ENCODE results near the gene MYO3B.

The MYO3B gene

GRCh38 chr2:170313992-170314348 lies 136.0 kb downstream of the MYO3B start:
- DNase-seq (ENCODE audit: low spot score) = no peak
- in situ Hi-C loops (cut with MboI; ENCODE audit: low pct_unique_long_range_greater_than_20kb, low sequenced_read_pairs, unreplicated experiment) = no loop called here
- TF ChIP-seq, protein P1, sequence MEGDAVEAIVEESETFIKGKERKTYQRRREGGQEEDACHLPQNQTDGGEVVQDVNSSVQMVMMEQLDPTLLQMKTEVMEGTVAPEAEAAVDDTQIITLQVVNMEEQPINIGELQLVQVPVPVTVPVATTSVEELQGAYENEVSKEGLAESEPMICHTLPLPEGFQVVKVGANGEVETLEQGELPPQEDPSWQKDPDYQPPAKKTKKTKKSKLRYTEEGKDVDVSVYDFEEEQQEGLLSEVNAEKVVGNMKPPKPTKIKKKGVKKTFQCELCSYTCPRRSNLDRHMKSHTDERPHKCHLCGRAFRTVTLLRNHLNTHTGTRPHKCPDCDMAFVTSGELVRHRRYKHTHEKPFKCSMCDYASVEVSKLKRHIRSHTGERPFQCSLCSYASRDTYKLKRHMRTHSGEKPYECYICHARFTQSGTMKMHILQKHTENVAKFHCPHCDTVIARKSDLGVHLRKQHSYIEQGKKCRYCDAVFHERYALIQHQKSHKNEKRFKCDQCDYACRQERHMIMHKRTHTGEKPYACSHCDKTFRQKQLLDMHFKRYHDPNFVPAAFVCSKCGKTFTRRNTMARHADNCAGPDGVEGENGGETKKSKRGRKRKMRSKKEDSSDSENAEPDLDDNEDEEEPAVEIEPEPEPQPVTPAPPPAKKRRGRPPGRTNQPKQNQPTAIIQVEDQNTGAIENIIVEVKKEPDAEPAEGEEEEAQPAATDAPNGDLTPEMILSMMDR (IDR thresholded peaks at IDR 0.05; ENCODE audit: extremely low read depth, insufficient read depth, missing control alignments) = no peak

- no peak for DNase-seq (ENCODE audit: low spot score)
- in situ Hi-C loops (cut with MboI; ENCODE audit: low pct_unique_long_range_greater_than_20kb, low sequenced_read_pairs, unreplicated experiment) = no loop called here
- TF ChIP-seq, protein P1 (IDR thresholded peaks at IDR 0.05; ENCODE audit: extremely low read depth, insufficient read depth, missing control alignments) = no peak
Measured at GRCh38 chr2:170314744-170315447, 136.9 kb downstream of the MYO3B start.

GRCh38 chr2:170320948-170321347 lies 143.0 kb downstream of the MYO3B start:
- TF ChIP-seq, protein P1 (IDR thresholded peaks at IDR 0.05; ENCODE audit: extremely low read depth, insufficient read depth, missing control alignments) = no peak
- DNase-seq (ENCODE audit: low spot score) = no peak
- in situ Hi-C loops (cut with MboI; ENCODE audit: low pct_unique_long_range_greater_than_20kb, low sequenced_read_pairs, unreplicated experiment) = no loop called here

- in situ Hi-C loops (cut with MboI; ENCODE audit: low pct_unique_long_range_greater_than_20kb, low sequenced_read_pairs, unreplicated experiment) = no loop called here
- TF ChIP-seq, protein P1 (IDR thresholded peaks at IDR 0.05; ENCODE audit: extremely low read depth, insufficient read depth, missing control alignments) = no peak
Measured at GRCh38 chr2:170321526-170321925, 143.6 kb downstream of the MYO3B start.

DNA sequence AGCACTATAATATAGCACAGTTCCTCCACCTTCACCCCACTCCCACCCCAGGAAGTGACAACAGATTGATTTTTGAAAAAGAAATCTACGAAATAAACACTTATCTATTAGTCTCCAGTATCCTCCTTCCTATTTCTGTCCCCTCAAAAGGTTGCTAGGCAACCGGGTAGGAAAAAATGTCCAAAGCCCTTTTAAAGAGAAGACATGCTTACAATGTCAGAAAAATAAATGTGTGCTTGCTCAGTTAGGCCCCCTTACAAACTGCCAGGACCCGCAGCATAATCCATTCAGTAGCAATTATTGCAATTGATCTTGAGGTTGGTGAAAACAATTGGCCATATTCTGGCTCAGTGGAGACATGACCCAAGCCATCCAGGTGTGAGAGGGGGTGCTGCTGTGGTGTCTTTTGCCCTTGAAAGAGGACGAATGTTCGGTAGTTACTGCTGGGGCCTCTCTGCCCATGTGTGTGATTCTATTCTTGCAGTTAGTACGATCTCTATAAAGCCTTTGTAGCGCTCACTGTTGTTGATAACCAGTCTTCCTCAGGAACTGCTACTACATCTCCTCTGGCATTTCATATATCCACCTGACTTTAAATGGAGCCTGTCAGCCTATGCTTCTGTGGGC lies 144.3 kb downstream of the MYO3B start:
- TF ChIP-seq, protein P1 (IDR thresholded peaks at IDR 0.05; ENCODE audit: extremely low read depth, insufficient read depth, missing control alignments) = no peak
- no peak for DNase-seq (ENCODE audit: low spot score)
- in situ Hi-C loops (cut with MboI; ENCODE audit: low pct_unique_long_range_greater_than_20kb, low sequenced_read_pairs, unreplicated experiment) = no loop called here

More at GRCh38 chr2:170321526-170321925, 143.6 kb downstream of the MYO3B start:
- no peak for DNase-seq (ENCODE audit: low spot score)

GRCh38 chr2:170323743-170324142 lies 145.8 kb downstream of the MYO3B start:
- TF ChIP-seq, protein P1 (IDR thresholded peaks at IDR 0.05; ENCODE audit: extremely low read depth, insufficient read depth, missing control alignments) = no peak
- DNase-seq (ENCODE audit: low spot score) = no peak
- in situ Hi-C loops (cut with MboI; ENCODE audit: low pct_unique_long_range_greater_than_20kb, low sequenced_read_pairs, unreplicated experiment) = no loop called here
